Neural crest cell (in vitro differentiated cells): ENCODE results near the gene ANKRD16. TPM values are rescaled to one million over a fixed set of nuclear protein-coding genes. Genes with fewer than 3 reads are reported as not detected.

Experiments
- DNase-seq: peaks from one replicate; pipeline ENCODE4 v3.0.0; 2021; ENCODE audit warnings: low read depth, mixed read lengths, low spot score
- H3K27ac Mint-ChIP-seq: one replicate; pipeline ENCODE4 v1.8.0; 2021; ENCODE audit warnings: mild to moderate bottlenecking, mixed read lengths; ENCODE audit not compliant: unreplicated experiment
- H3K27me3 Mint-ChIP-seq: 2 replicates; pipeline ENCODE4 v1.8.0; 2021; ENCODE audit warnings: low read depth, mild to moderate bottlenecking, mixed read lengths
- H3K36me3 Mint-ChIP-seq: 2 replicates; pipeline ENCODE4 v1.8.0; 2021; ENCODE audit warnings: low read depth, mild to moderate bottlenecking, mixed read lengths
- H3K4me1 Mint-ChIP-seq: 2 replicates; pipeline ENCODE4 v1.8.0; 2021; ENCODE audit warnings: mixed read lengths
- H3K4me3 Mint-ChIP-seq: one replicate; pipeline ENCODE4 v1.8.0; 2021; ENCODE audit warnings: mild to moderate bottlenecking, mixed read lengths
- H3K9me3 Mint-ChIP-seq: 2 replicates; pipeline ENCODE4 v1.8.0; 2021; ENCODE audit warnings: mixed read lengths
- CTCF ChIP-seq: fragments of 200-600 bp; sonication (generic); conservative IDR thresholded peaks from 2 replicates; pipeline ENCODE4 v1.5.0; 2021; ENCODE audit warnings: antibody characterized with exemption, mild to moderate bottlenecking
- long read RNA-seq: library from polyadenylated mRNA; unstranded; transcript quantifications from one replicate; pipeline ENCODE4 v2.0.0, GENCODE V29; 2020
- total RNA-seq: library from RNA; stranded (reverse); gene quantifications from 2 replicates; pipeline ENCODE4 v1.2.1, GENCODE V29; 2021

The ANKRD16 gene
- total RNA-seq = 10.7 and 13.3 TPM in 2 replicates
- long read RNA-seq, partial matches to known transcripts = 2 of 2 reads
- long read RNA-seq, other reads (novel, unspliced or antisense) = 0 of 2 reads

- H3K27ac Mint-ChIP-seq = peak within 1 kb of the TSS; percentile 40
- H3K4me1 Mint-ChIP-seq = peaks cover 39% of the 10 kb centered on the region
- H3K36me3 Mint-ChIP-seq = peaks cover 11% of the 10 kb centered on the region
Measured at GRCh38 chr10:5889624-5890451, at the start of gene ANKRD16, which contains the start of gene FBH1. Gene ANKRD16 (minus strand): TSS chr10:5889893. CDS start chr10:5889354, 539 bp downstream. Gene FBH1 (plus strand): TSS chr10:5890243. CDS start chr10:5890346, 103 bp downstream.

GRCh38 chr10:5938291-5938690 lies 48.6 kb upstream of the ANKRD16 start:
- H3K36me3 Mint-ChIP-seq = peaks cover 17% of the 10 kb centered on the region
- no peaks in the 10 kb centered on the region for H3K9me3 Mint-ChIP-seq
- DNase-seq = no peak
- H3K4me1 Mint-ChIP-seq = no peaks in the 10 kb centered on the region
- no peak overlapping the region for H3K4me3 Mint-ChIP-seq
- TF ChIP-seq CTCF = no peak
- peak overlapping the region; percentile 46 for H3K27ac Mint-ChIP-seq
- H3K27me3 Mint-ChIP-seq = no peaks in the 10 kb centered on the region

More at GRCh38 chr10:5889624-5890451, at the start of gene ANKRD16, which contains the start of gene FBH1:
- H3K27me3 Mint-ChIP-seq = no peaks in the 10 kb centered on the region
- peak; percentile 99 for DNase-seq
- TF ChIP-seq CTCF = no peak
- H3K4me3 Mint-ChIP-seq = peak within 1 kb of the TSS; percentile 93
- no peaks in the 10 kb centered on the region for H3K9me3 Mint-ChIP-seq

- Mint-ChIP-seq H3K9me3 (no peaks in the 10 kb centered on the region), H3K4me1 (no peaks in the 10 kb centered on the region), H3K36me3 (peaks cover 17% of the 10 kb centered on the region), H3K4me3 (no peak overlapping the region), H3K27ac (no peak overlapping the region), H3K27me3 (no peaks in the 10 kb centered on the region)
- no peak for TF ChIP-seq CTCF
- DNase-seq = no peak
Measured at GRCh38 chr10:5937016-5937415, 47.3 kb upstream of the ANKRD16 start.

GRCh38 chr10:5935628-5936027 lies 45.9 kb upstream of the ANKRD16 start:
- no peaks in the 10 kb centered on the region for H3K27me3 Mint-ChIP-seq
- H3K4me3 Mint-ChIP-seq = no peak overlapping the region
- DNase-seq = no peak
- H3K4me1 Mint-ChIP-seq = no peaks in the 10 kb centered on the region
- TF ChIP-seq CTCF = no peak
- peaks cover 19% of the 10 kb centered on the region for H3K36me3 Mint-ChIP-seq
- H3K9me3 Mint-ChIP-seq = no peaks in the 10 kb centered on the region
- no peak overlapping the region for H3K27ac Mint-ChIP-seq

- Mint-ChIP-seq H3K4me1 (peaks cover 7% of the 10 kb centered on the region), H3K9me3 (no peaks in the 10 kb centered on the region), H3K4me3 (no peak overlapping the region), H3K27ac (peak overlapping the region; percentile 79), H3K27me3 (no peaks in the 10 kb centered on the region), H3K36me3 (peaks cover 23% of the 10 kb centered on the region)
- no peak for DNase-seq
- TF ChIP-seq CTCF = no peak
Measured at GRCh38 chr10:5933909-5934546, 44.3 kb upstream of the ANKRD16 start.
